ENCODE data around the gene PLXNA4. TPM values are rescaled to one million over a fixed set of nuclear protein-coding genes. Genes with fewer than 3 reads are reported as not detected.

The PLXNA4 gene
- total and polyA plus RNA-seq, 12 donors = 0.83 to 17.0 (median 11.5) TPM

DNA sequence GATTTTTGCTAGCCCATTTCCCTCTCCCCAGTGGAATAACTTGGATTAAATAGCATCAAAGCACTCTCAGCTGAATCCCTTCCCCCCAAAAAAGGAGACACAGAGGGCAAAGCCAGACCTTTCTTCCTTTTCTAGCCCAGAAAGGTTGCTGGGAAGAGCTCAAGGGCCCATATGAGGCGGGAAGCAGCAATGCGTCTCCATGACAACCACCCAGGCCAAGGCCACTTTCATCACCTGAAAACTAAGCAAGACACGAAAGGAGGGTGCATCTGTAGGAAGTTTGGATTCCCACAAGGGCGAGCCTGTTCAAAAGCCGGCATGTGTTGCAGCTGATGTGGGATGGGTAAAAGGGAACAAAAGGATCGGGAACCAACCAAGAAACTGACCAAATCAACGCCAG is 229.1 kb downstream of the PLXNA4 start:
- Histone ChIP-seq H3K36me3 (no peaks in the 10 kb centered on the region), H3K27ac (no peak overlapping the region), H3K27me3 (peaks cover 0 to 3% (median 0%) of the 10 kb centered on the region in 7 donors), H3K4me1 (peaks cover 4 to 28% (median 12%) of the 10 kb centered on the region in 9 donors), H3K4me3 (no peak overlapping the region), H3K9me3 (no peaks in the 10 kb centered on the region)
- ATAC-seq = no peak
- no peak for DNase-seq
- TF ChIP-seq, protein P1, sequence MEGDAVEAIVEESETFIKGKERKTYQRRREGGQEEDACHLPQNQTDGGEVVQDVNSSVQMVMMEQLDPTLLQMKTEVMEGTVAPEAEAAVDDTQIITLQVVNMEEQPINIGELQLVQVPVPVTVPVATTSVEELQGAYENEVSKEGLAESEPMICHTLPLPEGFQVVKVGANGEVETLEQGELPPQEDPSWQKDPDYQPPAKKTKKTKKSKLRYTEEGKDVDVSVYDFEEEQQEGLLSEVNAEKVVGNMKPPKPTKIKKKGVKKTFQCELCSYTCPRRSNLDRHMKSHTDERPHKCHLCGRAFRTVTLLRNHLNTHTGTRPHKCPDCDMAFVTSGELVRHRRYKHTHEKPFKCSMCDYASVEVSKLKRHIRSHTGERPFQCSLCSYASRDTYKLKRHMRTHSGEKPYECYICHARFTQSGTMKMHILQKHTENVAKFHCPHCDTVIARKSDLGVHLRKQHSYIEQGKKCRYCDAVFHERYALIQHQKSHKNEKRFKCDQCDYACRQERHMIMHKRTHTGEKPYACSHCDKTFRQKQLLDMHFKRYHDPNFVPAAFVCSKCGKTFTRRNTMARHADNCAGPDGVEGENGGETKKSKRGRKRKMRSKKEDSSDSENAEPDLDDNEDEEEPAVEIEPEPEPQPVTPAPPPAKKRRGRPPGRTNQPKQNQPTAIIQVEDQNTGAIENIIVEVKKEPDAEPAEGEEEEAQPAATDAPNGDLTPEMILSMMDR (IDR thresholded peaks at IDR 0.05) = no peak
- intact Hi-C loops (cut with DNase I) = no loop called here
- WGBS, 2 donors = 92 to 94% methylated on average over 7 of the region's 7 CpGs

DNA sequence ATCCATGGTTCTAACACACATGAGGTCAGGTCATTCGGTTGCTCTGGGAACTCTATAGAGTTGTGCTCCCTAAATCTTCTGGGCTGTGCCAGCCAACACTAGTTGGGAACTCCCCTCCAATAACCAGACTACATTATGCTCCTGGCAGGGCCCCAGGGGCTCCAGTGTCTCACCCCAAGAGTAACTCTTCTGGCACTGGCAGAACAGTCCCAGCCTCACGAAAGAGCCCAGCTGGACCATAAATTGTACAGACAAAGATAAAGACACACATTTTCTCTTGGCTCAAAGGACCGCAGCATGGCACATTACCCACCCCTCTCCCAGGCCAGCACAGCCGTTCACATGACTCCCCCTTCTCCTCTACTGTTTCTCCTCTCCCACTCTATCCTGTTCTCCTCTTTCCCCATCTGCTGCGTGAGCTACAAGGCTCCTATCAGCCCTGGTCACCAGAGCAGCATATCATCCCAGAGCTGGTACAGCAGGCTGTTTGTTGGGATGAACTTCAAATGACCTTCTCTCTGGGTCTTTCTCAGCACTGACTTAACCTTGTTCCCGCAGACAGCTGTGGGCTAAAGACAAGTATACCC is 230.6 kb downstream of the PLXNA4 start:
- 41% methylated on average over 6 of the region's 6 CpGs for WGBS, 2 donors
- H3K27me3 ChIP-seq = peaks cover 0 to 3% (median 0%) of the 10 kb centered on the region in 7 donors
- H3K4me3 ChIP-seq = no peak overlapping the region
- peak overlapping the region in 2 of 10 donors; percentile 21 to 25 for H3K27ac ChIP-seq
- peak in 6 of 8 donors; percentile 32 to 64 (median 40) for ATAC-seq
- DNase-seq = no peak
- H3K36me3 ChIP-seq = no peaks in the 10 kb centered on the region
- TF ChIP-seq, protein P1 (IDR thresholded peaks at IDR 0.05) = no peak
- intact Hi-C loops (cut with DNase I) = no loop called here
- no peaks in the 10 kb centered on the region for H3K9me3 ChIP-seq
- H3K4me1 ChIP-seq = peaks cover 0 to 19% (median 5%) of the 10 kb centered on the region in 9 donors

DNA sequence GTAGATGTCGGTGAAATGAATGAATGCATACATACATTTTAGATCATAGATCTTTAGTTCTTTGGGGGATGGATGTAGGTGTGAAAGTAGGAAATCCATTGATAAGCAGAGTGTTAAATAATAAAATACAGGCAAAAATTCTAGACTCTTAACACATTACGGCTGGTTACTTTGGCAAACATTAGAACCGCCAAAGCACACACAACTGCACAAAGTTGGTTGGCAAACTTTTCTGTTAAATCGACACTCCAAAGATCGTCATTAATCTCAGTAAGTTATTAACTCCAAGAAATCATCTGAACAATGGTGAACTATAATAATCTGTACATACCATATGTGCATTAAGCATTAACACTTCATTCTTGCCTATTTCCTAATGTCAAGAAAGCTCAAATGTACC is 231.2 kb downstream of the PLXNA4 start:
- no peak overlapping the region for H3K4me3 ChIP-seq
- H3K9me3 ChIP-seq = no peaks in the 10 kb centered on the region
- H3K27ac ChIP-seq = no peak overlapping the region
- TF ChIP-seq, protein P1 (IDR thresholded peaks at IDR 0.05) = no peak
- H3K27me3 ChIP-seq = peaks cover 0 to 3% (median 0%) of the 10 kb centered on the region in 7 donors
- DNase-seq (no peak), ATAC-seq (no peak)
- H3K4me1 ChIP-seq = peaks cover 0 to 19% (median 5%) of the 10 kb centered on the region in 9 donors
- no peaks in the 10 kb centered on the region for H3K36me3 ChIP-seq
- intact Hi-C loops (cut with DNase I) = no loop called here
- 94 to 96% methylated on average over 5 of the region's 5 CpGs for WGBS, 2 donors

DNA sequence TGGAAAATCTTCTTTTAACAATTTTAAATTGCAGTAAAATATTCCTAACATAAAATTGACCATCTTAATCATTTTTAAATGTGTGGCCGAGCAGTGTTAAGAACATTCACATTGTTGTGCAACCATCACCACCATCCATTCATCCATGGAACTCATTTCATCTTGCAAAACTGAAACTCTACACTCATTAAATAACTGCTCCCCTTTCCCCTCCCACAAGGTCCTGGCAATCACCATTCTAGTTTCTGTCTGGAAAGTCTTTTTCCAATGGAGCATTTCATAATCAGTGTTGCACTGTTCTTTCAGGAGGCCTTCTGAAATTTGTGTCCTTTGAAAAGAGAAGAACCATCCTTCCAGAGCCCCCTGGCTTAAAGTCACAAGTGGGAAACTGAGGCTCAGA is 233.1 kb downstream of the PLXNA4 start:
- H3K27ac ChIP-seq = no peak overlapping the region
- intact Hi-C loops (cut with DNase I) = no loop called here

More for the DNA sequence above, 233.1 kb downstream of the PLXNA4 start:
- Histone ChIP-seq H3K9me3 (no peaks in the 10 kb centered on the region), H3K27me3 (peaks cover 0 to 3% (median 0%) of the 10 kb centered on the region in 7 donors), H3K36me3 (no peaks in the 10 kb centered on the region), H3K4me3 (no peak overlapping the region), H3K4me1 (peaks cover 0 to 12% (median 5%) of the 10 kb centered on the region in 9 donors)
- TF ChIP-seq, protein P1 (IDR thresholded peaks at IDR 0.05) = no peak
- WGBS, 2 donors = 81 to 85% methylated on average over 1 of the region's 1 CpG
- peak in 5 of 8 donors; percentile 15 to 70 (median 66) for ATAC-seq
- no peak for DNase-seq

Data from heart right ventricle (tissue), 16 donors.